Osteoblast (primary cell): ENCODE measurements around the gene INVS. TPM values are rescaled to one million over a fixed set of nuclear protein-coding genes. Genes with fewer than 3 reads are reported as not detected.
"Not testable (repeated sequence)": the region's sequence is repeated elsewhere in the genome, so short reads cannot be mapped to it uniquely, and the experiment has no call there.

Experiments
- DNase-seq: peaks from one replicate; pipeline ENCODE4 v3.0.0; 2011; ENCODE audit warnings: low spot score, mixed read lengths; ENCODE audit not compliant: insufficient read length; ENCODE audit errors: missing footprints
- H2AFZ ChIP-seq: 2 replicates; pipeline ENCODE4 v1.6.0; 2011; ENCODE audit warnings: mild to moderate bottlenecking, low read length
- H3K27ac ChIP-seq: 2 replicates; pipeline ENCODE4 v1.5.1; 2011; ENCODE audit warnings: mild to moderate bottlenecking, low read depth, low read length, moderate library complexity
- H3K27me3 ChIP-seq: 2 replicates; pipeline ENCODE4 v1.6.0; 2012; ENCODE audit warnings: mild to moderate bottlenecking, control low read depth, inconsistent platforms, low read length, moderate library complexity; ENCODE audit not compliant: insufficient read depth
- H3K36me3 ChIP-seq: 2 replicates; pipeline ENCODE4 v1.5.1; 2011; ENCODE audit warnings: mild to moderate bottlenecking, low read length, control low read depth, moderate library complexity; ENCODE audit not compliant: insufficient read depth
- H3K4me1 ChIP-seq: 2 replicates; pipeline ENCODE4 v1.5.1; 2011; ENCODE audit warnings: mild to moderate bottlenecking, low read length, control low read depth, moderate library complexity; ENCODE audit not compliant: insufficient read depth
- H3K4me2 ChIP-seq: 2 replicates; pipeline ENCODE4 v1.6.0; 2011; ENCODE audit warnings: mild to moderate bottlenecking, low read length; ENCODE audit not compliant: insufficient read depth
- H3K4me3 ChIP-seq: fragments of 200-600 bp; sonication (generic); 3 replicates; pipeline ENCODE4 v1.5.1; 2012; ENCODE audit warnings: mild to moderate bottlenecking, low read length, inconsistent platforms; ENCODE audit not compliant: insufficient read depth
- H3K79me2 ChIP-seq: 2 replicates; pipeline ENCODE4 v1.6.0; 2012; ENCODE audit warnings: mild to moderate bottlenecking, low read length, control low read depth, inconsistent platforms; ENCODE audit not compliant: insufficient read depth
- H3K9me3 ChIP-seq: 2 replicates; pipeline ENCODE4 v1.5.1; 2011; ENCODE audit warnings: low read depth, low read length, control low read depth
- H4K20me1 ChIP-seq: 2 replicates; pipeline ENCODE4 v1.6.0; 2012; ENCODE audit warnings: mild to moderate bottlenecking, low read length, control low read depth; ENCODE audit not compliant: insufficient read depth
- total RNA-seq: library from RNA; depleted of rRNA; stranded (reverse); fragments of >200 nt; gene quantifications from 2 replicates; pipeline ENCODE4 v1.2.3, GENCODE V29; 2012
- TF ChIP-seq, protein P1 (sequence below): IDR thresholded peaks from 2 replicates; pipeline ENCODE4 v1.5.1; 2011; ENCODE audit warnings: mild to moderate bottlenecking, low read depth, low read length, moderate library complexity; ENCODE audit errors: extremely low read depth

INVS gene
- total RNA-seq, 1 donor = 27.1 TPM

DNA sequence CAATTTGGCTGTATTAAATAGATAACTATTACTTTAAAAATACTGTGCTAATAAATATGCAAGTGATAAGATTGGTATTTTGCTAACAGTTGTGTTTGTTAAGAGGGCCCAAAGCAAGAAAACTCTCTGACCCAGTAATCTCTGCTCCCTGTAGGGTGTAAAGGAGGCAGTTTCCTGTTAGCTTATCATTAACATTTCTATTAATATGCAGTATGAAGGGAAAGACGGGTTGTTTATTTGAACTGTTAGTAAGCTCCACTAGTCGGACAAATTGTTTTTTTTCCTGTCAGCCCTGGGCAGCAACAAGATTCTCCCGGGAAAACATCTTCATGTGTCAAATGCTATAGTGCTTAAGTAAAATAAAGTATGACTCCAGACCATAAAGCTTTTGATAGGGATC is 35.9 kb upstream of the INVS start:
- no peak overlapping the region for H3K4me2 ChIP-seq
- peaks cover 17% of the 10 kb centered on the region for H3K79me2 ChIP-seq
- no peak overlapping the region for H3K27ac ChIP-seq
- peaks cover 18% of the 10 kb centered on the region for H3K4me1 ChIP-seq
- no peak for DNase-seq
- H3K27me3 ChIP-seq = no peaks in the 10 kb centered on the region
- TF ChIP-seq, protein P1, sequence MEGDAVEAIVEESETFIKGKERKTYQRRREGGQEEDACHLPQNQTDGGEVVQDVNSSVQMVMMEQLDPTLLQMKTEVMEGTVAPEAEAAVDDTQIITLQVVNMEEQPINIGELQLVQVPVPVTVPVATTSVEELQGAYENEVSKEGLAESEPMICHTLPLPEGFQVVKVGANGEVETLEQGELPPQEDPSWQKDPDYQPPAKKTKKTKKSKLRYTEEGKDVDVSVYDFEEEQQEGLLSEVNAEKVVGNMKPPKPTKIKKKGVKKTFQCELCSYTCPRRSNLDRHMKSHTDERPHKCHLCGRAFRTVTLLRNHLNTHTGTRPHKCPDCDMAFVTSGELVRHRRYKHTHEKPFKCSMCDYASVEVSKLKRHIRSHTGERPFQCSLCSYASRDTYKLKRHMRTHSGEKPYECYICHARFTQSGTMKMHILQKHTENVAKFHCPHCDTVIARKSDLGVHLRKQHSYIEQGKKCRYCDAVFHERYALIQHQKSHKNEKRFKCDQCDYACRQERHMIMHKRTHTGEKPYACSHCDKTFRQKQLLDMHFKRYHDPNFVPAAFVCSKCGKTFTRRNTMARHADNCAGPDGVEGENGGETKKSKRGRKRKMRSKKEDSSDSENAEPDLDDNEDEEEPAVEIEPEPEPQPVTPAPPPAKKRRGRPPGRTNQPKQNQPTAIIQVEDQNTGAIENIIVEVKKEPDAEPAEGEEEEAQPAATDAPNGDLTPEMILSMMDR = no peak
- no peaks in the 10 kb centered on the region for H3K36me3 ChIP-seq
- H2AFZ ChIP-seq = no peak overlapping the region
- peaks cover 22% of the 10 kb centered on the region for H4K20me1 ChIP-seq
- H3K4me3 ChIP-seq = no peak overlapping the region
- no peaks in the 10 kb centered on the region for H3K9me3 ChIP-seq

DNA sequence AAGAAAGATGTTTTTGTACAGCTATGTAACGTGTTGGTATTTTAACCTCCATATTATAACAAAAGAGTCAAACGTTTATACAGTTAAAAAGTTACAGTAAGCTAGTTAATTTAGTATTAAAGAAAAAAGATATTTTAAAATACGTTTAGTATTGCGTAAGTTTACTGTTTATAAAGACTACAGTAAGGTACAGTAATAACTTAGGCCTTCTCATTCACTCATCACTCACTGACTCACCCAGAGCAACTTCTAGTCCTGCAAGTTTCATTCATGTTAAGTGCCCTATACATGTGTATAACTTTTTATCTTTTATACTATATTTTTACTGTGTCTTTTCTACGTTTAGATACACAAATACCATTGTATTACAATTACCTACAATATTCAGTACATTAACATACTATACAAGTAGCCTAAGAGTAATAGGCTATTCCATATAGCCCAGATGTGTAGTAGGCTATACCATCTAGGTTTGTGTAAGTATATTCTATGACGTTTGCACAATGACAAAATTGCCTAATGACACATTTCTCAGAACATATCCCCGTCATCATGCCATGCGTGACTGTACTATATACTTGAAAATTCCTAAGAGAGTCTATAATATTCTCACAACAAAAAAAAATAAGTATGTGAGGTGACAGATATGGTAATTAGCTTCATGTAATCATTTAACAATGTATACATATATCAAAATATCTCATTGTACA is 34.0 kb upstream of the INVS start:
- Histone ChIP-seq H4K20me1 (peaks cover 22% of the 10 kb centered on the region), H3K4me2 (no peak overlapping the region), H3K4me1 (peaks cover 18% of the 10 kb centered on the region), H2AFZ (no peak overlapping the region), H3K79me2 (peaks cover 14% of the 10 kb centered on the region), H3K27me3 (no peaks in the 10 kb centered on the region), H3K9me3 (no peaks in the 10 kb centered on the region), H3K4me3 (no peak overlapping the region), H3K36me3 (no peaks in the 10 kb centered on the region), H3K27ac (peak overlapping the region; percentile 57)
- TF ChIP-seq, protein P1 = no peak
- DNase-seq = no peak

DNA sequence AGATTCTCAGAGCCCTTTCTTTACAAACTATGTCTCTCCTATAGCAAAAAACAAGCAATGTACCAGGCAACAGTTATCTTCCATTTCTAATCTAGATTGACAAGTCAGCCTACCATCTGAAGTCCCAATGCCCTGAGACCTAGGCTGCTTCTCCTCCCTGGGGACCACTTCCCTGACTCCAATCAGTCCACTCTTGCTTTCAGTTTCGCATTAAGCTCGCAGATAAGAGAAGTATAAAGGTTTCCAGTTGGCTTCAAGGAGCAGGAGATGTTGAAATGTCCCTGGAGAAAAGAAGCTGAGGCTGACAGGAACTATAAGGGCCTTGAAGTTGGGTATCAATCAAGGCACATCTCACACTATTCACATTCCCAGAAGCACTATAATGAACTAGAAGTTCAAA is 32.5 kb upstream of the INVS start:
- no peaks in the 10 kb centered on the region for H3K27me3 ChIP-seq
- peak overlapping the region; percentile 67 for H3K4me2 ChIP-seq
- no peak overlapping the region for H2AFZ ChIP-seq
- peaks cover 18% of the 10 kb centered on the region for H3K4me1 ChIP-seq
- H3K9me3 ChIP-seq = no peaks in the 10 kb centered on the region
- H3K4me3 ChIP-seq = peak overlapping the region; percentile 24
- peaks cover 30% of the 10 kb centered on the region for H4K20me1 ChIP-seq
- DNase-seq = peak; percentile 77
- TF ChIP-seq, protein P1 = no peak
- H3K36me3 ChIP-seq = no peaks in the 10 kb centered on the region
- H3K79me2 ChIP-seq = peaks cover 22% of the 10 kb centered on the region
- peak overlapping the region; percentile 9 for H3K27ac ChIP-seq

DNA sequence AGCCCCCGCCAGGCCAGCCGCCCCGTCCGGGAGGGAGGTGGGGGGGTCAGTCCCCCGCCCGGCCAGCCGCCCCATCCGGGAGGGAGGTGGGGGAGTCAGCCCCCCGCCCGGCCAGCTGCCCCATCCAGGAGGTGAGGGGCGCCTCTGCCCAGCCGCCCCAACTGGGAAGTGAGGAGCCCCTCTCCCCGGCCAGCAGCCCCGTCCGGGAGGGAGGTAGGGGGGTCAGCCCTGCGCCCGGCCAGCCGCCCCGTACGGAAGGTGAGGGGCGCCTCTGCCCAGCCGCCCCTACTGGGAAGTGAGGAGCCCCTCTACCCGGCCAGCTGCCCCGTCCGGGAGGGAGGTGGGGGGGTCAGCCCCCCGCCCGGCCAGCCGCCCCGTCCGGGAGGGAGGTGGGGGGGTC is 31.1 kb upstream of the INVS start:
- not testable (repeated sequence) for H3K36me3 ChIP-seq, H3K27me3 ChIP-seq, H3K4me2 ChIP-seq, H3K4me3 ChIP-seq, H3K27ac ChIP-seq, H3K9me3 ChIP-seq, DNase-seq, H2AFZ ChIP-seq
- Histone ChIP-seq H3K79me2 (peaks cover 16% of the 10 kb centered on the region), H3K4me1 (peaks cover 18% of the 10 kb centered on the region), H4K20me1 (peaks cover 31% of the 10 kb centered on the region)

DNA sequence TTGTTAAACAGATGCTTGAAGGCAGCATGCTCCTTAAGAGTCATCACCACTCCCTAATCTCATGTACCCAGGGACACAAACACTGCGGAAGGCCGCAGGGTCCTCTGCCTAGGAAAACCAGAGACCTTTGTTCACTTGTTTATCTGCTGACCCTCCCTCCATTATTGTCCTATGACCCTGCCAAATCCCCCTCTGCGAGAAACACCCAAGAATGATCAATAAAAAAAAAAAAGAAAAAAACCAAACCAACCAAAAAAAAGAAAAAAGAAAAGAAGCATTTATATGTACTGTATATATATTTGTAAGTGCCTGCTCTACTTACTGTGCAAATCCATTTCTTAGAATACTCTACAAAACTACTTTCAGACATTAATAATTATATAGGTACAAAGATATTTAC is 30.0 kb upstream of the INVS start:
- H3K27me3 ChIP-seq, H3K27ac ChIP-seq, DNase-seq, H3K4me3 ChIP-seq, H3K36me3 ChIP-seq, H3K9me3 ChIP-seq, H2AFZ ChIP-seq, H3K4me2 ChIP-seq: not testable (repeated sequence)
- H4K20me1 ChIP-seq = peaks cover 37% of the 10 kb centered on the region
- peaks cover 18% of the 10 kb centered on the region for H3K4me1 ChIP-seq
- peaks cover 14% of the 10 kb centered on the region for H3K79me2 ChIP-seq
